WTC11 (cell line): ENCODE data around the gene FAM240A. TPM values are rescaled to one million over a fixed set of nuclear protein-coding genes. Genes with fewer than 3 reads are reported as not detected.

Experiments used
- ATAC-seq: fragments of 200-7000 bp; cut with Tn5 transposase; 2 replicates; pipeline ENCODE4 v1.10.0; 2021; ENCODE audit warnings: mild to moderate bottlenecking, moderate library complexity
- CTCF ChIA-PET: fragments of 300-600 bp; sonication (Branson Sonifier 250); formaldehyde crosslinking; loops from one replicate; lab custom pipeline; 2021; ENCODE audit warnings: antibody characterized with exemption; lab: Charles Lee
- POLR2A ChIA-PET: fragments of 350-600 bp; sonication (Branson Sonifier 250); formaldehyde crosslinking; loops from one replicate; lab custom pipeline; 2021; ENCODE audit warnings: antibody characterized with exemption; lab: Charles Lee
- DNase-seq: peaks from one replicate; pipeline ENCODE4 v3.0.0; 2021; ENCODE audit warnings: low spot score
- H3K27ac Mint-ChIP-seq: 2 replicates; pipeline ENCODE4 v1.8.0; 2021; ENCODE audit warnings: mixed read lengths
- H3K27me3 Mint-ChIP-seq: 2 replicates; pipeline ENCODE4 v1.8.0; 2021; ENCODE audit warnings: low read depth, mild to moderate bottlenecking, moderate library complexity, mixed read lengths
- H3K36me3 Mint-ChIP-seq: 2 replicates; pipeline ENCODE4 v1.8.0; 2021; ENCODE audit warnings: mixed read lengths
- H3K4me1 Mint-ChIP-seq: 2 replicates; pipeline ENCODE4 v1.8.0; 2022; ENCODE audit warnings: mixed read lengths
- H3K4me3 Mint-ChIP-seq: 2 replicates; pipeline ENCODE4 v1.8.0; 2021; ENCODE audit warnings: mild to moderate bottlenecking, moderate library complexity, mixed read lengths
- H3K9me3 Mint-ChIP-seq: 2 replicates; pipeline ENCODE4 v1.8.0; 2021; ENCODE audit warnings: mixed read lengths
- ARID4B ChIP-seq: sonication (generic); formaldehyde crosslinking; IDR thresholded peaks from 2 replicates; pipeline ENCODE4 v1.8.0; 2023; ENCODE audit warnings: missing genetic modification reagents, mild to moderate bottlenecking, borderline replicate concordance
- CREB1 ChIP-seq: sonication (generic); formaldehyde crosslinking; IDR thresholded peaks from 2 replicates; pipeline ENCODE4 v1.8.0; 2023; ENCODE audit warnings: mild to moderate bottlenecking, missing genetic modification reagents
- E2F4 ChIP-seq: sonication (generic); formaldehyde crosslinking; IDR thresholded peaks from 2 replicates; pipeline ENCODE4 v1.8.1; 2022; ENCODE audit warnings: low read depth, mild to moderate bottlenecking, moderate library complexity, missing genetic modification reagents, borderline replicate concordance
- EMX1 ChIP-seq: fragments of 250-450 bp; sonication (Bioruptor Pico); IDR thresholded peaks from 2 replicates; pipeline ENCODE4 v1.8.0; 2021; ENCODE audit warnings: mild to moderate bottlenecking
- ETV6 ChIP-seq: sonication (generic); formaldehyde crosslinking; IDR thresholded peaks from 2 replicates; pipeline ENCODE4 v1.8.1; 2022; ENCODE audit warnings: mild to moderate bottlenecking, missing genetic modification reagents
- IRF2 ChIP-seq: sonication (generic); formaldehyde crosslinking; IDR thresholded peaks from 2 replicates; pipeline ENCODE4 v1.8.0; 2022; ENCODE audit warnings: low read depth, missing genetic modification reagents, borderline replicate concordance
- MLX ChIP-seq: sonication (generic); formaldehyde crosslinking; IDR thresholded peaks from 2 replicates; pipeline ENCODE4 v1.8.1; 2023; ENCODE audit warnings: mild to moderate bottlenecking, missing genetic modification reagents, moderate library complexity
- MXD4 ChIP-seq: fragments of 250-450 bp; sonication (Bioruptor Pico); IDR thresholded peaks from 2 replicates; pipeline ENCODE4 v1.8.0; 2021; ENCODE audit warnings: mild to moderate bottlenecking, moderate library complexity, borderline replicate concordance
- NFE2L1 ChIP-seq: sonication (generic); formaldehyde crosslinking; IDR thresholded peaks from 2 replicates; pipeline ENCODE4 v1.8.1; 2023; ENCODE audit warnings: missing genetic modification reagents
- NR1H2 ChIP-seq: sonication (generic); formaldehyde crosslinking; IDR thresholded peaks from 2 replicates; pipeline ENCODE4 v1.9.0; 2021; ENCODE audit warnings: mild to moderate bottlenecking, moderate library complexity, missing genetic modification reagents
- NR2C2 ChIP-seq: sonication (generic); formaldehyde crosslinking; IDR thresholded peaks from 2 replicates; pipeline ENCODE4 v1.8.0; 2022; ENCODE audit warnings: mild to moderate bottlenecking, missing genetic modification reagents
- PRRX2 ChIP-seq: fragments of 250-450 bp; sonication (Bioruptor Pico); IDR thresholded peaks from 2 replicates; pipeline ENCODE4 v1.8.0; 2021; ENCODE audit warnings: mild to moderate bottlenecking
- SMAD3 ChIP-seq: sonication (generic); formaldehyde crosslinking; IDR thresholded peaks from 2 replicates; pipeline ENCODE4 v1.8.0; 2022; ENCODE audit warnings: missing genetic modification reagents, mild to moderate bottlenecking, borderline replicate concordance
- ZNF121 ChIP-seq: sonication (generic); formaldehyde crosslinking; IDR thresholded peaks from 2 replicates; pipeline ENCODE4 v1.8.0; 2023; ENCODE audit warnings: missing genetic modification reagents
- ZNF263 ChIP-seq: sonication (generic); formaldehyde crosslinking; IDR thresholded peaks from 2 replicates; pipeline ENCODE4 v1.8.1; 2022; ENCODE audit warnings: low read depth, mild to moderate bottlenecking, moderate library complexity, missing genetic modification reagents
- ZNF281 ChIP-seq: sonication (generic); formaldehyde crosslinking; IDR thresholded peaks from 2 replicates; pipeline ENCODE4 v1.8.0; 2023; ENCODE audit warnings: mild to moderate bottlenecking, missing genetic modification reagents
- ZNF396 ChIP-seq: fragments of 250-450 bp; sonication (Bioruptor Pico); IDR thresholded peaks from 2 replicates; pipeline ENCODE4 v1.8.0; 2021; ENCODE audit warnings: mild to moderate bottlenecking, moderate library complexity, borderline replicate concordance
- ZNF416 ChIP-seq: fragments of 250-450 bp; sonication (Bioruptor Pico); IDR thresholded peaks from 2 replicates; pipeline ENCODE4 v1.9.0; 2021; ENCODE audit warnings: mild to moderate bottlenecking, inconsistent platforms
- ZNF532 ChIP-seq: fragments of 250-450 bp; sonication (Bioruptor Pico); IDR thresholded peaks from 2 replicates; pipeline ENCODE4 v1.9.0; 2021; ENCODE audit warnings: mild to moderate bottlenecking, borderline replicate concordance
- ZSCAN18 ChIP-seq: fragments of 250-450 bp; sonication (Bioruptor Pico); IDR thresholded peaks from 2 replicates; pipeline ENCODE4 v2.1.2; 2022; ENCODE audit warnings: mild to moderate bottlenecking, moderate library complexity
- total RNA-seq: library from RNA; stranded (reverse); gene quantifications from 3 replicates; pipeline ENCODE4 v1.2.3, GENCODE V29; 2021

The FAM240A gene
- total RNA-seq, 1 experiment from 2014 or later = 0.13 TPM

GRCh38 chr3:46649436-46649835 lies 37.1 kb downstream of the FAM240A start (continued):
- TF ChIP-seq ARID4B (CRISPR knock-in tag) = no peak
- TF ChIP-seq NR1H2 (CRISPR knock-in tag) = no peak
- TF ChIP-seq ZNF416 (CRISPR knock-in tag) = no peak
- TF ChIP-seq ZNF396 = no peak
- TF ChIP-seq PRRX2 (CRISPR knock-in tag) = no peak
- TF ChIP-seq ZSCAN18 (CRISPR knock-in tag) = no peak
- no peak for TF ChIP-seq NR2C2 (CRISPR knock-in tag)
- no peak for TF ChIP-seq ZNF121 (CRISPR knock-in tag)
- TF ChIP-seq, all 79 proteins: peak for 0

- Mint-ChIP-seq H3K9me3 (peaks cover 32% of the 10 kb centered on the region), H3K27ac (no peak overlapping the region), H3K27me3 (no peaks in the 10 kb centered on the region), H3K36me3 (peaks cover 12% of the 10 kb centered on the region), H3K4me1 (peaks cover 8% of the 10 kb centered on the region), H3K4me3 (no peak overlapping the region)
- POLR2A ChIA-PET = no interaction called here
- TF ChIP-seq IRF2 (CRISPR knock-in tag) (no peak), ZNF263 (CRISPR knock-in tag) (no peak), EMX1 (no peak), ZNF532 (no peak), E2F4 (no peak), MLX (no peak), ETV6 (CRISPR knock-in tag) (no peak), CREB1 (no peak), ZNF281 (CRISPR knock-in tag) (no peak), SMAD3 (no peak), NFE2L1 (CRISPR knock-in tag) (no peak), NR2C2 (CRISPR knock-in tag) (no peak), MXD4 (no peak)
- no peak for DNase-seq
- ATAC-seq = no peak
- CTCF ChIA-PET = interaction anchor here (1.5 kb wide), 1 partner anchor 154 kb away, joined by 3 read pairs; no protein-coding TSS in a partner anchor
Measured at GRCh38 chr3:46651084-46651483, 38.8 kb downstream of the FAM240A start.
